DND-41 (cell line): ENCODE data around the gene MAP7D3.

Source experiments
- ATAC-seq: fragments of 200-7000 bp; cut with Tn5 transposase; 3 replicates; pipeline ENCODE4 v1.9.1; 2021; ENCODE audit warnings: low read depth; ENCODE audit not compliant: insufficient read depth
- DNase-seq: peaks from one replicate; pipeline ENCODE4 v3.0.0-alpha.2; 2020
- H2AFZ ChIP-seq: 2 replicates; pipeline ENCODE4 v1.6.0; 2012; ENCODE audit warnings: low read depth, low read length
- H3K27ac ChIP-seq: 2 replicates; pipeline ENCODE4 v1.5.1; 2012; ENCODE audit warnings: low read length, inconsistent platforms
- H3K27me3 ChIP-seq: fragments of 200-600 bp; sonication (generic); 2 replicates; pipeline ENCODE4 v1.6.0; 2012; ENCODE audit warnings: low read length, mild to moderate bottlenecking, inconsistent platforms; ENCODE audit not compliant: insufficient read depth, poor library complexity
- H3K36me3 ChIP-seq: 2 replicates; pipeline ENCODE4 v1.5.1; 2012; ENCODE audit warnings: low read length, inconsistent platforms; ENCODE audit not compliant: insufficient read depth
- H3K4me1 ChIP-seq: 2 replicates; pipeline ENCODE4 v1.5.1; 2012; ENCODE audit warnings: mild to moderate bottlenecking, low read length; ENCODE audit not compliant: insufficient read depth
- H3K4me2 ChIP-seq: 2 replicates; pipeline ENCODE4 v1.6.0; 2012; ENCODE audit warnings: mild to moderate bottlenecking, moderate library complexity, low read length, inconsistent platforms; ENCODE audit not compliant: insufficient read depth
- H3K4me3 ChIP-seq, 2 experiments: fragments of 200-600 bp in 1 of 2; shearing (Covaris generic) in 1 of 2; 2 replicates each; pipeline ENCODE4 v1.5.1; 2012 to 2016; ENCODE audit warnings: inconsistent platforms in 2 of 2, low read length in 2 of 2, mild to moderate bottlenecking in 2 of 2, low read depth in 1 of 2, moderate library complexity in 1 of 2
- H3K79me2 ChIP-seq: 2 replicates; pipeline ENCODE4 v1.6.0; 2012; ENCODE audit warnings: low read length, inconsistent platforms; ENCODE audit not compliant: insufficient read depth
- H3K9ac ChIP-seq: 2 replicates; pipeline ENCODE4 v1.6.0; 2012; ENCODE audit warnings: low read depth, mild to moderate bottlenecking, inconsistent platforms, low read length, moderate library complexity
- H3K9me3 ChIP-seq: 2 replicates; pipeline ENCODE4 v1.5.1; 2012; ENCODE audit warnings: low read length, moderate library complexity, mild to moderate bottlenecking, inconsistent platforms; ENCODE audit not compliant: insufficient read depth, severe bottlenecking
- H4K20me1 ChIP-seq: 2 replicates; pipeline ENCODE4 v1.6.0; 2012; ENCODE audit warnings: low read length; ENCODE audit not compliant: insufficient read depth
- EZH2 ChIP-seq: IDR thresholded peaks from 3 replicates; pipeline ENCODE4 v1.6.1; 2012; ENCODE audit warnings: borderline replicate concordance, low read depth, mild to moderate bottlenecking, moderate library complexity, low read length, inconsistent platforms; ENCODE audit not compliant: severe bottlenecking
- TF ChIP-seq, protein P1 (sequence below): IDR thresholded peaks from 2 replicates; pipeline ENCODE4 v1.5.1; 2012; ENCODE audit warnings: borderline replicate concordance, low read length, moderate library complexity, mild to moderate bottlenecking; ENCODE audit not compliant: poor library complexity, severe bottlenecking; ENCODE audit errors: extremely low read depth

Gene MAP7D3

GRCh38 chrX:136182414-136182813 is 68.8 kb downstream of the MAP7D3 start:
- Histone ChIP-seq H3K9me3 (no peaks in the 10 kb centered on the region), H2AFZ (no peak overlapping the region), H3K79me2 (no peaks in the 10 kb centered on the region), H3K4me1 (no peaks in the 10 kb centered on the region), H3K9ac (no peak overlapping the region), H3K4me2 (no peak overlapping the region), H4K20me1 (no peaks in the 10 kb centered on the region), H3K36me3 (no peaks in the 10 kb centered on the region), H3K4me3 (no peak overlapping the region), H3K27ac (no peak overlapping the region), H3K27me3 (no peaks in the 10 kb centered on the region)
- DNase-seq = no peak
- TF ChIP-seq, protein P1, sequence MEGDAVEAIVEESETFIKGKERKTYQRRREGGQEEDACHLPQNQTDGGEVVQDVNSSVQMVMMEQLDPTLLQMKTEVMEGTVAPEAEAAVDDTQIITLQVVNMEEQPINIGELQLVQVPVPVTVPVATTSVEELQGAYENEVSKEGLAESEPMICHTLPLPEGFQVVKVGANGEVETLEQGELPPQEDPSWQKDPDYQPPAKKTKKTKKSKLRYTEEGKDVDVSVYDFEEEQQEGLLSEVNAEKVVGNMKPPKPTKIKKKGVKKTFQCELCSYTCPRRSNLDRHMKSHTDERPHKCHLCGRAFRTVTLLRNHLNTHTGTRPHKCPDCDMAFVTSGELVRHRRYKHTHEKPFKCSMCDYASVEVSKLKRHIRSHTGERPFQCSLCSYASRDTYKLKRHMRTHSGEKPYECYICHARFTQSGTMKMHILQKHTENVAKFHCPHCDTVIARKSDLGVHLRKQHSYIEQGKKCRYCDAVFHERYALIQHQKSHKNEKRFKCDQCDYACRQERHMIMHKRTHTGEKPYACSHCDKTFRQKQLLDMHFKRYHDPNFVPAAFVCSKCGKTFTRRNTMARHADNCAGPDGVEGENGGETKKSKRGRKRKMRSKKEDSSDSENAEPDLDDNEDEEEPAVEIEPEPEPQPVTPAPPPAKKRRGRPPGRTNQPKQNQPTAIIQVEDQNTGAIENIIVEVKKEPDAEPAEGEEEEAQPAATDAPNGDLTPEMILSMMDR = no peak
- TF ChIP-seq EZH2 = no peak
- ATAC-seq = no peak

DNA sequence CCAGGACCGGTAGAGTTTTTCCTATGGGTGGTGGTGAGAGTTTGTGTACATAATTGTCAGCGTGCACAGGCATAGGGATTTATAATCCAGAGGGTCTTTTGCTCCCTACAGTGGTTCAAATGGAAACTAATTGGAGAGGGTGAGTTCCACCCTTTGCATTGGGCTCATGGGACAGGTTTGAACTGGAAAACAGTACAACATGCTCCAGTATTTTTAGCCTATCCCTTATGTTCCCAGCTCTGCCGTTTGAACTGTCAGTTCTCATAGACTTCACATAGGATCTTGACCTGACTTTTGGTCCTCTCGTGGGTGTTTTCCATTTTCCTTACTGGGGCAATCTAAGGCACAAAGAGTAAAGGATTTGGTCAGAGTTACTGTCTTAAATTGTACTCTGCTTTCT is 72.1 kb downstream of the MAP7D3 start:
- no peaks in the 10 kb centered on the region for H3K36me3 ChIP-seq
- no peak overlapping the region for H3K4me2 ChIP-seq
- DNase-seq (no peak), ATAC-seq (no peak)
- no peaks in the 10 kb centered on the region for H4K20me1 ChIP-seq
- no peak overlapping the region for H3K27ac ChIP-seq
- TF ChIP-seq, protein P1 = no peak
- no peak for TF ChIP-seq EZH2
- H3K4me1 ChIP-seq = no peaks in the 10 kb centered on the region
- no peaks in the 10 kb centered on the region for H3K27me3 ChIP-seq
- no peaks in the 10 kb centered on the region for H3K79me2 ChIP-seq
- no peaks in the 10 kb centered on the region for H3K9me3 ChIP-seq
- H2AFZ ChIP-seq = no peak overlapping the region
- no peak overlapping the region for H3K4me3 ChIP-seq
- no peak overlapping the region for H3K9ac ChIP-seq

- no peak for DNase-seq
- Histone ChIP-seq H3K9me3 (no peaks in the 10 kb centered on the region), H3K9ac (no peak overlapping the region), H3K27me3 (no peaks in the 10 kb centered on the region), H3K4me2 (no peak overlapping the region), H3K79me2 (no peaks in the 10 kb centered on the region), H3K27ac (no peak overlapping the region), H4K20me1 (no peaks in the 10 kb centered on the region), H2AFZ (no peak overlapping the region), H3K4me3 (no peak overlapping the region), H3K4me1 (no peaks in the 10 kb centered on the region), H3K36me3 (no peaks in the 10 kb centered on the region)
- no peak for ATAC-seq
- no peak for TF ChIP-seq EZH2
- TF ChIP-seq, protein P1 = no peak
Measured at GRCh38 chrX:136176399-136176825, 74.8 kb downstream of the MAP7D3 start.

DNA sequence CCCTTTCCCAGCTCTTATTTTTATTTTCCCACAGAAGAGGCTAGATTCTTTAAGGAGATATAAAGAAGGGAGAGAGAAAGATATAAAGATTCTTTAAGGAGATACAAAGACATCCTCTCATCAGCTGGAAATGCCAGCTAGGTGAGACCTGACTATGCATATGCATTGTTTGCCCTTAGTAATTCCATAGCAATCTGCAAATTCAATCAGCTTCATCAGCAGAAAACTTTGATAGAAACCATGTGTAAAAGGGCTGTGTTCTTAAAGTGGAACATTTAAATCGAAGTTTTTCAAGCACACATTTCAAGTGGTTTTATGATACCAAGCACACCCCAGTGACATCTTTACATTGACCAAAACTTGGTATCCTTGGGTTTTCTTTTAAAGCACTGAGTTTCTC is 79.8 kb downstream of the MAP7D3 start:
- Histone ChIP-seq H3K36me3 (no peaks in the 10 kb centered on the region), H3K27me3 (no peaks in the 10 kb centered on the region), H3K4me2 (no peak overlapping the region), H4K20me1 (no peaks in the 10 kb centered on the region), H3K9me3 (no peaks in the 10 kb centered on the region), H3K4me3 (no peak overlapping the region), H3K27ac (no peak overlapping the region), H3K9ac (no peak overlapping the region), H3K79me2 (no peaks in the 10 kb centered on the region), H2AFZ (no peak overlapping the region), H3K4me1 (no peaks in the 10 kb centered on the region)
- DNase-seq (no peak), ATAC-seq (no peak)
- TF ChIP-seq, protein P1 = no peak
- TF ChIP-seq EZH2 = no peak
